ENCODE data around the gene SPEM1.

Gene SPEM1

DNA sequence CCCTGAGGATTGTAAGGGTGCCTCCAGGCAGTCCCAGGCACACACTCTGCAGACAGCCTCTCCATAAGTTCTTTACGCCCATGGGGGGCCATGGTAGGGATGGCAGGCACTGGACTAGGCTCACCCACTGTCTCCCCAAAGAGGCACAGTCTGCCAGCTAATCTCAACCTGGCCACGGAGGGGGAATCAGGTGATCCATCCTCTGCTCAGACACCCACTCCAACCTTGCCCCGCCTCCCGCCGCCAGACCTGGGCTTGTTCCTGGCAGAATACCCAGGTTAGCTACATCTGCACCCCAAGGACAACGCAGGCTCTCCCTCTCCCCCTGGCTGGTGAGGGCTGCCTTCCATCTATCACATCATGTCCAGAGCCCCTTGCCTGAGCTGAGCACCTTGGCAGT lies 11.3 kb upstream of the SPEM1 start:
- Histone ChIP-seq H3K27ac (ENCODE audit: low read length) (no peak overlapping the region), H3K4me3 (ENCODE audit: low read length in 2 of 2) (no peak overlapping the region), H3K36me3 (ENCODE audit: control insufficient read depth in 2 of 2, insufficient read depth in 2 of 2, low read length in 2 of 2) (peaks cover 9 to 13% of the 10 kb centered on the region in 2 donors), H3K9me3 (ENCODE audit: control insufficient read depth in 2 of 2, low read length in 2 of 2) (no peaks in the 10 kb centered on the region), H3K9ac (ENCODE audit: low read length in 2 of 2) (no peak overlapping the region), H3K4me1 (ENCODE audit: control insufficient read depth, insufficient read depth, low read length) (peaks cover 8% of the 10 kb centered on the region), H3K27me3 (ENCODE audit: control insufficient read depth in 1 of 2, insufficient read depth in 2 of 2, low read length in 2 of 2) (no peaks in the 10 kb centered on the region)

GRCh38 chr17:7409716-7410115 lies 10.4 kb upstream of the SPEM1 start:
- no peaks in the 10 kb centered on the region for H3K9me3 ChIP-seq (ENCODE audit: control insufficient read depth in 2 of 2, low read length in 2 of 2)
- no peak overlapping the region for H3K27ac ChIP-seq (ENCODE audit: low read length)

GRCh38 chr17:7410634-7411426 lies 9.3 kb upstream of the SPEM1 start:
- H3K27ac ChIP-seq (ENCODE audit: low read length) = no peak overlapping the region
- H3K9ac ChIP-seq (ENCODE audit: low read length in 2 of 2) = no peak overlapping the region
- no peaks in the 10 kb centered on the region for H3K27me3 ChIP-seq (ENCODE audit: control insufficient read depth in 1 of 2, insufficient read depth in 2 of 2, low read length in 2 of 2)
- peaks cover 16 to 18% of the 10 kb centered on the region in 2 donors for H3K36me3 ChIP-seq (ENCODE audit: control insufficient read depth in 2 of 2, insufficient read depth in 2 of 2, low read length in 2 of 2)
- H3K9me3 ChIP-seq (ENCODE audit: control insufficient read depth in 2 of 2, low read length in 2 of 2) = no peaks in the 10 kb centered on the region
- H3K4me3 ChIP-seq (ENCODE audit: low read length in 2 of 2) = no peak overlapping the region
- peaks cover 3% of the 10 kb centered on the region for H3K4me1 ChIP-seq (ENCODE audit: control insufficient read depth, insufficient read depth, low read length)

More at GRCh38 chr17:7409716-7410115, 10.4 kb upstream of the SPEM1 start:
- H3K27me3 ChIP-seq (ENCODE audit: control insufficient read depth in 1 of 2, insufficient read depth in 2 of 2, low read length in 2 of 2) = no peaks in the 10 kb centered on the region
- peaks cover 9 to 13% of the 10 kb centered on the region in 2 donors for H3K36me3 ChIP-seq (ENCODE audit: control insufficient read depth in 2 of 2, insufficient read depth in 2 of 2, low read length in 2 of 2)
- H3K4me1 ChIP-seq (ENCODE audit: control insufficient read depth, insufficient read depth, low read length) = peaks cover 8% of the 10 kb centered on the region
- H3K9ac ChIP-seq (ENCODE audit: low read length in 2 of 2) = no peak overlapping the region
- H3K4me3 ChIP-seq (ENCODE audit: low read length in 2 of 2) = no peak overlapping the region

GRCh38 chr17:7411427-7411750 lies 8.7 kb upstream of the SPEM1 start:
- Histone ChIP-seq H3K9ac (ENCODE audit: low read length in 2 of 2) (no peak overlapping the region), H3K9me3 (ENCODE audit: control insufficient read depth in 2 of 2, low read length in 2 of 2) (no peaks in the 10 kb centered on the region), H3K36me3 (ENCODE audit: control insufficient read depth in 2 of 2, insufficient read depth in 2 of 2, low read length in 2 of 2) (peaks cover 16 to 18% of the 10 kb centered on the region in 2 donors), H3K4me3 (ENCODE audit: low read length in 2 of 2) (no peak overlapping the region), H3K27ac (ENCODE audit: low read length) (no peak overlapping the region), H3K4me1 (ENCODE audit: control insufficient read depth, insufficient read depth, low read length) (no peaks in the 10 kb centered on the region), H3K27me3 (ENCODE audit: control insufficient read depth in 1 of 2, insufficient read depth in 2 of 2, low read length in 2 of 2) (no peaks in the 10 kb centered on the region)

DNA sequence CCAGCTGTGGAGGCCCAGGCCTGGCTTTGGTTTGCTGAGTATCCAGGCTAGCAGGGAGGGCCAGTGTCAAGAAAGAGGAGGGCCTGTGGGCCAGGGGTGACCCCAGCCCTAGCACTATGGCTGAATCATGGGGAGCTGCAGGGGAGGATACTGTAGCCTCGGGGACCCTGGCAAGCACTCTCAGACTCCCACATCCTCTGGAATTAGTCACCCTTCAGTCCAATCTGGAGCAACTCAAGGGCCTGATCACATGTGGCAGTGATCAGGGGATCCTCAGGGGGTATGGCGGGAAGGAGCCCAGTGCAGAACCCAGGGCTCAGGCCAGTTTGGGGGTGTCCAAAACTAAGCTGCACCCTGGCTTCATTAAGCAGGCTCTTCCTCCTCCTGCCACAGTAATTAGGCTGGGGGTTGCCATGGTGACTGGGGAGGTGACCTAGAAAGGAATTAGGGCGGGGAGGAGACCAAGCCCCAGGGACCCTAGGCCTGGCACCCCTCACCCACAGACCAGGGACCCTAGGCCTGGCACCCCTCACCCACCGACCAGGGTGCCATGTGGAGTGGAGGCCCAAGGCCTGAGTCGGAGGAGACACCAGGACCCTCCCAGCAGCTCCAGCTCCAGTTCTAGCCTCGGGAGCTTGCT lies 6.7 kb upstream of the SPEM1 start:
- H3K9ac ChIP-seq (ENCODE audit: low read length in 2 of 2) = no peak overlapping the region
- no peaks in the 10 kb centered on the region for H3K27me3 ChIP-seq (ENCODE audit: control insufficient read depth in 1 of 2, insufficient read depth in 2 of 2, low read length in 2 of 2)
- no peak overlapping the region for H3K4me3 ChIP-seq (ENCODE audit: low read length in 2 of 2)
- H3K4me1 ChIP-seq (ENCODE audit: control insufficient read depth, insufficient read depth, low read length) = no peaks in the 10 kb centered on the region
- no peak overlapping the region for H3K27ac ChIP-seq (ENCODE audit: low read length)
- H3K9me3 ChIP-seq (ENCODE audit: control insufficient read depth in 2 of 2, low read length in 2 of 2) = no peaks in the 10 kb centered on the region
- H3K36me3 ChIP-seq (ENCODE audit: control insufficient read depth in 2 of 2, insufficient read depth in 2 of 2, low read length in 2 of 2) = peaks cover 16 to 20% of the 10 kb centered on the region in 2 donors

GRCh38 chr17:7414837-7415236 lies 5.3 kb upstream of the SPEM1 start:
- H3K9me3 ChIP-seq (ENCODE audit: control insufficient read depth in 2 of 2, low read length in 2 of 2) = no peaks in the 10 kb centered on the region
- no peak overlapping the region for H3K4me3 ChIP-seq (ENCODE audit: low read length in 2 of 2)
- no peak overlapping the region for H3K9ac ChIP-seq (ENCODE audit: low read length in 2 of 2)
- no peaks in the 10 kb centered on the region for H3K27me3 ChIP-seq (ENCODE audit: control insufficient read depth in 1 of 2, insufficient read depth in 2 of 2, low read length in 2 of 2)
- H3K36me3 ChIP-seq (ENCODE audit: control insufficient read depth in 2 of 2, insufficient read depth in 2 of 2, low read length in 2 of 2) = peaks cover 10 to 12% of the 10 kb centered on the region in 2 donors
- H3K4me1 ChIP-seq (ENCODE audit: control insufficient read depth, insufficient read depth, low read length) = no peaks in the 10 kb centered on the region
- H3K27ac ChIP-seq (ENCODE audit: low read length) = no peak overlapping the region

GRCh38 chr17:7415784-7416183 lies 4.3 kb upstream of the SPEM1 start:
- Histone ChIP-seq H3K27ac (ENCODE audit: low read length) (no peak overlapping the region), H3K4me1 (ENCODE audit: control insufficient read depth, insufficient read depth, low read length) (no peaks in the 10 kb centered on the region), H3K9me3 (ENCODE audit: control insufficient read depth in 2 of 2, low read length in 2 of 2) (no peaks in the 10 kb centered on the region), H3K27me3 (ENCODE audit: control insufficient read depth in 1 of 2, insufficient read depth in 2 of 2, low read length in 2 of 2) (no peaks in the 10 kb centered on the region), H3K9ac (ENCODE audit: low read length in 2 of 2) (no peak overlapping the region), H3K36me3 (ENCODE audit: control insufficient read depth in 2 of 2, insufficient read depth in 2 of 2, low read length in 2 of 2) (peaks cover 7 to 8% of the 10 kb centered on the region in 2 donors), H3K4me3 (ENCODE audit: low read length in 2 of 2) (no peak overlapping the region)

- Histone ChIP-seq H3K27me3 (ENCODE audit: control insufficient read depth in 1 of 2, insufficient read depth in 2 of 2, low read length in 2 of 2) (no peaks in the 10 kb centered on the region), H3K27ac (ENCODE audit: low read length) (no peak overlapping the region), H3K9me3 (ENCODE audit: control insufficient read depth in 2 of 2, low read length in 2 of 2) (no peaks in the 10 kb centered on the region), H3K4me3 (ENCODE audit: low read length in 2 of 2) (no peak overlapping the region), H3K9ac (ENCODE audit: low read length in 2 of 2) (no peak overlapping the region), H3K36me3 (ENCODE audit: control insufficient read depth in 2 of 2, insufficient read depth in 2 of 2, low read length in 2 of 2) (peaks cover 7 to 8% of the 10 kb centered on the region in 2 donors), H3K4me1 (ENCODE audit: control insufficient read depth, insufficient read depth, low read length) (no peaks in the 10 kb centered on the region)
Observed at GRCh38 chr17:7416323-7416722, 3.8 kb upstream of the SPEM1 start.

DNA sequence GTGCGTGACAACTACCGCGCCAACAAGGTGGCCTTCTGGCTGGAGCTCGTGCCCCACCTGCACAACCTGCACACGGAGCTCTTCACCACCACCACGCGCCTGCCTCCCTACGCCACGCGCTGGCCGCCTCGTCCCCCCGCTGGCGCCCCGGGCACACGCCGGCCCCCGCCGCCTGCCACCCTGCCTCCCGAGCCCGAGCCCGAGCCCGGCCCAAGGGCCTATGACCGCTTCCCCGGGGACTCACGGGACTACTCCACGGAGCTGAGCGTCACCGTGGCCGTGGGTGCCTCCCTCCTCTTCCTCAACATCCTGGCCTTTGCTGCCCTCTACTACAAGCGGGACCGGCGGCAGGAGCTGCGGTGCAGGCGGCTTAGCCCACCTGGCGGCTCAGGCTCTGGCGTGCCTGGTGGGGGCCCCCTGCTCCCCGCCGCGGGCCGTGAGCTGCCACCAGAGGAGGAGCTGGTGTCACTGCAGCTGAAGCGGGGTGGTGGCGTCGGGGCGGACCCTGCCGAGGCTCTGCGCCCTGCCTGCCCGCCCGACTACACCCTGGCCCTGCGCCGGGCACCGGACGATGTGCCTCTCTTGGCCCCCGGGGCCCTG lies 3.0 kb upstream of the SPEM1 start:
- no peaks in the 10 kb centered on the region for H3K27me3 ChIP-seq (ENCODE audit: control insufficient read depth in 1 of 2, insufficient read depth in 2 of 2, low read length in 2 of 2)
- no peaks in the 10 kb centered on the region for H3K9me3 ChIP-seq (ENCODE audit: control insufficient read depth in 2 of 2, low read length in 2 of 2)
- no peak overlapping the region for H3K27ac ChIP-seq (ENCODE audit: low read length)
- H3K4me1 ChIP-seq (ENCODE audit: control insufficient read depth, insufficient read depth, low read length) = no peaks in the 10 kb centered on the region
- H3K9ac ChIP-seq (ENCODE audit: low read length in 2 of 2) = no peak overlapping the region
- no peak overlapping the region for H3K4me3 ChIP-seq (ENCODE audit: low read length in 2 of 2)
- H3K36me3 ChIP-seq (ENCODE audit: control insufficient read depth in 2 of 2, insufficient read depth in 2 of 2, low read length in 2 of 2) = peaks cover 7 to 8% of the 10 kb centered on the region in 2 donors

DNA sequence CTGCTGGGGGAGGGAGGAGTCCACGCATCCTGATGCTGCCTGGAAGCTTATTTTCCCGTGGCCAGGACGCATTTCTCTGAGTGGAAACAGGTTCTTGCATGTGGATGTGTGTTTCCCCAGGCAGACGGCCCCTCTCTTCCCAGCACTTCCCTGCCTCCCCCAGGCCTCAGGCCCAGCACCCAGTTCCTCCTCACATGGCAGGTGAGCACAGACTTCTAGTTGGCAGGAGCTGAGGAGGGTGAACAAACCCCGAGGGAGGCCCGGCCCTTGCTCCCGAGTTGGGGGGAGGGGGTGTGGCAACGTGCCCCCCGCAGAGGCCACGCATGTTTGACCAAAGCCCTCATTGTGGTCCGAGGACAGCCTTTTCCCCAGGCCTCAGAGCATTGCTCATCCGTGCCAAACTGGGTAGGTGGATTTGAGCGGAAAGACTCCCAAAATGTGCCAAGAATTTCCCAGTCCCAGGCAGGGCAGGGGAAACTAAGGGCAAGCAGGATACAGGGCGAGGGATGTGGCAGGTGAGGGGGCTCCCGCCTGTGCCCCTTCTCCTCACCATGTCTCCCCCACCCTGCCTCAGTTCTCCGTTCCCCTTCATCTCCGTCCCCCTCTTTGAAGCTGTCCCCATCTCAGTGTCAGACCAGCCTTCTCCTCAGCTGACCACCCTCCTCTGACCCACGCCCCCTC lies 1.5 kb upstream of the SPEM1 start:
- H3K36me3 ChIP-seq (ENCODE audit: control insufficient read depth in 2 of 2, insufficient read depth in 2 of 2, low read length in 2 of 2) = peaks cover 7 to 8% of the 10 kb centered on the region in 2 donors
- no peaks in the 10 kb centered on the region for H3K4me1 ChIP-seq (ENCODE audit: control insufficient read depth, insufficient read depth, low read length)
- H3K27ac ChIP-seq (ENCODE audit: low read length) = no peak overlapping the region

More for the DNA sequence above, 1.5 kb upstream of the SPEM1 start:
- Histone ChIP-seq H3K27me3 (ENCODE audit: control insufficient read depth in 1 of 2, insufficient read depth in 2 of 2, low read length in 2 of 2) (no peaks in the 10 kb centered on the region), H3K4me3 (ENCODE audit: low read length in 2 of 2) (no peak overlapping the region), H3K9ac (ENCODE audit: low read length in 2 of 2) (no peak overlapping the region), H3K9me3 (ENCODE audit: control insufficient read depth in 2 of 2, low read length in 2 of 2) (no peaks in the 10 kb centered on the region)
